ENCODE data around the gene NPAS4. TPM values are rescaled to one million over a fixed set of nuclear protein-coding genes. Genes with fewer than 3 reads are reported as not detected.

Gene NPAS4
- total RNA-seq, 1 experiment from 2014 or later: not detected

DNA sequence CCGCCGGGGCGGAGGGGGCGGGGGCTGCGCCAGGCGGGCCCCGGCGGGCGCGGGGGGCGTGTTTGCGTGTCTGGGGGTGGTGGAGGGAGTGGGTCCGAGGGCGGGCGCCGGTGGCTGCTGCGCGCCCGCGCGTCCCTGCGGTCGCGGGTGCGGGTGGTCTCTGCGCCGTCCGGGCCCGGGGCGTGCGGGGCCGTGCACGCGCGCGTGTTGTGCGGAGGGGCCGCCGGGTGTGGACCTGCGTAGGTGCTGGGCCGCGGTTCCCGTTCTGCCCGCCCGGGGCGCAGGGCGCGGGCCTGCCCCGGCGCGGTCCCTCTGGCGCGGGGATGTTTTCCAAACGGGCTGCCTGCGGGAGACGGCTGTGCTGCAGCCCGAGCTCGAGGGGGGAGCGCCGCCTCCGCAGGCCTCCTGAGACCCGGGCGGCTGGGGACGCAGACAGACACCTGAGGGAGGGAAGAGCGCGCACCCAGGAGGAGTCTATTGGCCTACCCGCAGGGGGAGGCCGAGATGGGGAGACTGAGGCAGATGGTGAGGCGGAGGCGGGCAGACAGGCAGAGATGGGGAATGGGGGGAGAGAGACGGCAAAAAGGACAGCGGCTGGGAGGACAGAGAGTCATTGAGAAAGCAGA is 46.3 kb downstream of the NPAS4 start:
- no peaks in the 10 kb centered on the region for H3K79me2 ChIP-seq (ENCODE audit: low read depth)
- H3K27me3 ChIP-seq (ENCODE audit: insufficient read depth, low read depth): no peaks in the 10 kb centered on the region
- H3K4me1 ChIP-seq (replicated peaks; ENCODE audit: insufficient read depth): peaks cover 10% of the 10 kb centered on the region
- H2AFZ ChIP-seq: peak overlapping the region; percentile 75
- peak in 1 of 2 experiments; percentile 62 for DNase-seq
- H3K36me3 ChIP-seq (ENCODE audit: low read depth): no peaks in the 10 kb centered on the region
- peak overlapping the region; percentile 90 for H3K4me3 ChIP-seq
- no peaks in the 10 kb centered on the region for H3K9me3 ChIP-seq (ENCODE audit: insufficient read depth, low read depth)
- H3K27ac ChIP-seq: no peak overlapping the region
- H3K4me2 ChIP-seq: peak overlapping the region; percentile 98
- intact Hi-C loops (cut with micrococcal nuclease; ENCODE audit: unreplicated experiment): loop anchor here (2.0 kb wide), 1 partner anchor 28 kb away; the partner anchor contains the start of gene MRPL11
- TF ChIP-seq, protein P1, sequence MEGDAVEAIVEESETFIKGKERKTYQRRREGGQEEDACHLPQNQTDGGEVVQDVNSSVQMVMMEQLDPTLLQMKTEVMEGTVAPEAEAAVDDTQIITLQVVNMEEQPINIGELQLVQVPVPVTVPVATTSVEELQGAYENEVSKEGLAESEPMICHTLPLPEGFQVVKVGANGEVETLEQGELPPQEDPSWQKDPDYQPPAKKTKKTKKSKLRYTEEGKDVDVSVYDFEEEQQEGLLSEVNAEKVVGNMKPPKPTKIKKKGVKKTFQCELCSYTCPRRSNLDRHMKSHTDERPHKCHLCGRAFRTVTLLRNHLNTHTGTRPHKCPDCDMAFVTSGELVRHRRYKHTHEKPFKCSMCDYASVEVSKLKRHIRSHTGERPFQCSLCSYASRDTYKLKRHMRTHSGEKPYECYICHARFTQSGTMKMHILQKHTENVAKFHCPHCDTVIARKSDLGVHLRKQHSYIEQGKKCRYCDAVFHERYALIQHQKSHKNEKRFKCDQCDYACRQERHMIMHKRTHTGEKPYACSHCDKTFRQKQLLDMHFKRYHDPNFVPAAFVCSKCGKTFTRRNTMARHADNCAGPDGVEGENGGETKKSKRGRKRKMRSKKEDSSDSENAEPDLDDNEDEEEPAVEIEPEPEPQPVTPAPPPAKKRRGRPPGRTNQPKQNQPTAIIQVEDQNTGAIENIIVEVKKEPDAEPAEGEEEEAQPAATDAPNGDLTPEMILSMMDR (conservative IDR thresholded peaks at IDR 0.05): peak; percentile 49; the same call in 1 of the 2 replicates
- no peak for TF ChIP-seq EZH2 (IDR thresholded peaks at IDR 0.05; ENCODE audit: low read depth)
- peaks cover 14% of the 10 kb centered on the region; the same call in 1 of the 2 replicates for H3F3A ChIP-seq (ENCODE audit: insufficient read depth, low read depth)
- H4K20me1 ChIP-seq (ENCODE audit: insufficient read depth): no peaks in the 10 kb centered on the region
- CTCF ChIA-PET: interaction anchor here (0.7 to 1.1 kb wide), 6 partner anchors 12 to 149 kb away, joined by 3 to 19 read pairs (median 6); partner anchors contain the start of genes MRPL11 and RBM14
- H3K9me2 ChIP-seq (ENCODE audit: insufficient read depth): no peaks in the 10 kb centered on the region
- POLR2A ChIA-PET (ENCODE audit: unreplicated experiment): interaction anchor here (0.8 to 1.1 kb wide), 3 partner anchors 12 to 45 kb away, joined by 4 to 17 read pairs (median 13); partner anchors contain the start of gene MRPL11
- BruUV-seq (replicated peaks): no TSS peak

DNA sequence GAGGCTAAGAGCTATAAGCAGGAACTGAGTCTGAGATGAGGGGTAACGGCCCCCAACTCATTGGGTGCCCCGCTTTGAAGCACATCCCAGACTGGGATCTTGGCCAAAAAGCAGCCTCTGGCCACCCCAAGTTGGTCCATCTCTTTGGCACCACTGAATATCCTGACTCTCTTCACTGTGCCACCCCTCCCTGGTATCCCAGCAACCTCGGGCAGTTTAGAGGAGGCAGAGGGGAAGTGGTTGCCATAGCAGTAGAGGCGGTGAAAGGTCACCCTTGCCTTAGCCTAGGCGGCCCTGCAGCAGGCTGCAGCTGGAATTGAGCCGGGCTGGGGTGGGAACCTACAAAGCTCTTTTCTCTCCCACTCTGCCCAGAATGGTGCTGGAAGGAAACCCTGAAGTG is 46.9 kb downstream of the NPAS4 start:
- Histone ChIP-seq H3K9me3 (ENCODE audit: insufficient read depth, low read depth) (no peaks in the 10 kb centered on the region), H3K4me2 (peak overlapping the region; percentile 98), H3K4me1 (replicated peaks; ENCODE audit: insufficient read depth) (peaks cover 10% of the 10 kb centered on the region), H3K27me3 (ENCODE audit: insufficient read depth, low read depth) (no peaks in the 10 kb centered on the region), H4K20me1 (ENCODE audit: insufficient read depth) (no peaks in the 10 kb centered on the region), H3K36me3 (ENCODE audit: low read depth) (no peaks in the 10 kb centered on the region), H3K4me3 (peak overlapping the region; percentile 90), H3K9me2 (ENCODE audit: insufficient read depth) (no peaks in the 10 kb centered on the region), H3F3A (ENCODE audit: insufficient read depth, low read depth) (peaks cover 14% of the 10 kb centered on the region; the same call in 1 of the 2 replicates), H2AFZ (no peak overlapping the region), H3K79me2 (ENCODE audit: low read depth) (no peaks in the 10 kb centered on the region), H3K27ac (no peak overlapping the region)
- intact Hi-C loops (cut with micrococcal nuclease; ENCODE audit: unreplicated experiment): loop anchor here (2.0 kb wide), 1 partner anchor 29 kb away; the partner anchor contains the start of gene MRPL11
- no TSS peak for BruUV-seq (replicated peaks)
- no peak for TF ChIP-seq EZH2 (IDR thresholded peaks at IDR 0.05; ENCODE audit: low read depth)
- TF ChIP-seq, protein P1 (conservative IDR thresholded peaks at IDR 0.05): no peak
- DNase-seq: peak in 1 of 2 experiments; percentile 34
- ChIA-PET CTCF (no interaction called here), POLR2A (ENCODE audit: unreplicated experiment) (no interaction called here)

DNA sequence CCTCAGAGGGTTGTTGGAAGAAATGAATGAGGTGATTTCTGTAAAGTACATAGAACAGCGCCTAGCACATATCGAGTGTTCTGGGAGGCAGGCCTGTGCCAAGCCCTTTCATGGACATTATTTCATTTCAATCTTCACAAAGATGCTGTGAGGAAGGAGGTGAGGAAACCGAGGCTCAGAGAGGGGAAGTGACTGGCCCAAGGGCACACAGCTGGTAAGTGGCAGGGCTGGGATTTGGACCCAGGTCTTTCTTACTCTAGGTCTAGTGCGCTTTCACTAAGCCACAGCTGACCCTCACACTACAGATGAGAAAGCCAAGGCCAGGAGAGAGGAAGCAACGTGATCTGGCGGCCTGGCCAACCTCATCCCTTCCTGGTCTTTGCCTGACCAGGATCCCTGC is 47.9 kb downstream of the NPAS4 start:
- H3K79me2 ChIP-seq (ENCODE audit: low read depth): no peaks in the 10 kb centered on the region
- DNase-seq: no peak
- no peaks in the 10 kb centered on the region for H3K36me3 ChIP-seq (ENCODE audit: low read depth)
- H3K27ac ChIP-seq: no peak overlapping the region
- H3K9me2 ChIP-seq (ENCODE audit: insufficient read depth): no peaks in the 10 kb centered on the region
- POLR2A ChIA-PET (ENCODE audit: unreplicated experiment): interaction anchor here (0.6 to 0.7 kb wide), 4 partner anchors 18 to 976 kb away, joined by 3 to 8 read pairs (median 4); no protein-coding TSS in a partner anchor
- H3K4me3 ChIP-seq: no peak overlapping the region
- no peak overlapping the region for H3K4me2 ChIP-seq
- peaks cover 10% of the 10 kb centered on the region for H3K4me1 ChIP-seq (replicated peaks; ENCODE audit: insufficient read depth)
- BruUV-seq (replicated peaks): no TSS peak
- no peaks in the 10 kb centered on the region for H3K9me3 ChIP-seq (ENCODE audit: insufficient read depth, low read depth)
- TF ChIP-seq, protein P1 (conservative IDR thresholded peaks at IDR 0.05): no peak
- no peak for TF ChIP-seq EZH2 (IDR thresholded peaks at IDR 0.05; ENCODE audit: low read depth)
- H3K27me3 ChIP-seq (ENCODE audit: insufficient read depth, low read depth): no peaks in the 10 kb centered on the region
- H3F3A ChIP-seq (ENCODE audit: insufficient read depth, low read depth): peaks cover 14% of the 10 kb centered on the region; the same call in 1 of the 2 replicates
- CTCF ChIA-PET: interaction anchor here (0.6 kb wide), 1 partner anchor 340 kb away, joined by 3 read pairs; no protein-coding TSS in a partner anchor
- H2AFZ ChIP-seq: no peak overlapping the region
- intact Hi-C loops (cut with micrococcal nuclease; ENCODE audit: unreplicated experiment): no loop called here
- H4K20me1 ChIP-seq (ENCODE audit: insufficient read depth): no peaks in the 10 kb centered on the region; the same call in 1 of the 2 replicates

Data from PC-9 (cell line).